Right cardiac atrium (tissue), 5 donors: ENCODE results near the gene KCNJ14. TPM values are rescaled to one million over a fixed set of nuclear protein-coding genes. Genes with fewer than 3 reads are reported as not detected.
"Not testable (repeated sequence)": the region's sequence is repeated elsewhere in the genome, so short reads cannot be mapped to it uniquely, and the experiment has no call there.

Experiments
- ATAC-seq, 2 donors: fragments of 200-7000 bp; cut with Tn5 transposase; one replicate each; pipeline versions ENCODE4 v1.8.0 to v1.9.1; 2020; ENCODE audit warnings: moderate library complexity in 2 of 2, mild to moderate bottlenecking in 1 of 2
- DNase-seq, 3 donors: peaks; one replicate each; pipeline ENCODE4 v3.0.0-alpha.2; 2020
- H3K27ac ChIP-seq: one replicate; pipeline ENCODE4 v1.5.1; 2013; ENCODE audit warnings: mild to moderate bottlenecking, low read length, control low read depth, moderate library complexity
- H3K27me3 ChIP-seq: one replicate; pipeline ENCODE4 v1.6.1; 2013; ENCODE audit not compliant: control insufficient read depth, insufficient read depth
- H3K4me1 ChIP-seq: one replicate; pipeline ENCODE4 v1.6.1; 2013; ENCODE audit warnings: low read length; ENCODE audit not compliant: control insufficient read depth, insufficient read depth
- H3K4me3 ChIP-seq: one replicate; pipeline ENCODE4 v1.5.1; 2013; ENCODE audit warnings: low read length, control low read depth
- H3K9me3 ChIP-seq: one replicate; pipeline ENCODE4 v1.6.1; 2013; ENCODE audit warnings: low read length; ENCODE audit not compliant: control insufficient read depth
- WGBS: extraction: QIAGEN DNeasy Blood & Tissue Kit; methylation state at CpG from one replicate; pipeline ENCODE4 v1.1.7; 2013; 5-methylcytosine and 5-hydroxymethylcytosine counted together
- intact Hi-C, 4 donors: fragments of 100-400 bp; cut with DNase I; formaldehyde crosslinking; loops; one replicate each; pipeline versions ENCODE4 v1.11.0 to v1.14.0; 2022 to 2023
- polyA plus RNA-seq: library from polyadenylated mRNA; stranded (reverse); fragments of 200-250 nt; gene quantifications from one replicate; pipeline ENCODE4 v1.2.3, GENCODE V29; 2013
- total RNA-seq, 4 donors: library from RNA; stranded (reverse); fragmentation: NEBNext Ultra II Directional; extraction: Animal tissue kit (Norgen Biotek cat#: 25700); gene quantifications; one replicate each; pipeline ENCODE4 v1.2.1, GENCODE V29; 2021
- donor health status: healthy with polysubstance abuse.
- donor health status: DM: no; HTN: yes; CAD: no.
- donor health status: DM: no; HTN: no; CAD: no.
- donor health status: DM: no; HTN: yes; CAD: no; lungs with severe emphysema.
- donor health status: DM: yes; HTN: yes; CAD: no.

Gene KCNJ14
- total and polyA plus RNA-seq, 5 donors, result 0.16 to 0.75 (median 0.21) TPM

GRCh38 chr19:48480558-48481500 is 25.5 kb downstream of the KCNJ14 start:
- Histone ChIP-seq H3K9me3 (no peaks in the 10 kb centered on the region), H3K27me3 (no peaks in the 10 kb centered on the region), H3K4me3 (peak overlapping the region; percentile 59), H3K4me1 (peaks cover 3% of the 10 kb centered on the region), H3K27ac (peak overlapping the region; percentile 90)
- WGBS, result 11% methylated on average over 52 of the region's 52 CpGs
- DNase-seq, result peak in 2 of 3 donors; percentile 84 to 88
- ATAC-seq, result peak; percentile 71 to 73
- intact Hi-C loops, result no loop called here

DNA sequence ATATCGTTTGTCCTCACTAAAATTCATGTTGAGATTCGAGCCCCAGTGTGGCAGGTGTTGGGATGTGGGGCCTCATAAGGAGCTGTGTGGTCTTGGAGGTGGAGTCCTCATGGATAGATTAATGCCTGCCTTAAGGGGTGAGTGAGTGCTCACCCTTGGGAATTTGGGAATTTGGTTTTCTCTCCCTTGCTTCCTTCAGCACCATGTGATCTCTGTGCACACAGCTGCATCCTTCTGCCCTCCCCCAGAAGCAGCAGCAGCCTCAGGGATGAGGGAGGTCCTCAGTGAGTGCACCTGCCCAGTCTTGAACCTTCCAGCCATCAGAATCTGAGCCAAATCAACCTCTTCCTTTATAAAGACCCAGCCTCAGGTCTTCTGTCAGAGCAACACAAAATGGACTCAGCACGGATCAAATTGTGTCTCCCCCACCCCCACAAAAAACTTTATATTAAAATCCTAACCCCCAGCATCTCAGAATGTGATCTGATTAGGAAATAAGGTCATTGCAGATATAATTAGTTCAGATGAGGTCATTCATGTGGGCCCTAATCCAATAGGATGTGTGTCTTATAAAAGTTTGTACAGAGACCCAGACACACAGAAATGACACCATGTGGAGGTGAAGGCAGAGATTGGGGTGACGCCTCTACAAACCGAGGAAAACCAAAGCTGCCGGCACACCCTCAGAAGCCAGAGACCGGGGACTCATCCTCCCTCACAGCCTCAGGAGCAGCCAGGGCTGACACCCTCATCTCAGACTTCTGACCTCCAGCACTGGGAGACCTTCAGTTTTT is 26.7 kb downstream of the KCNJ14 start:
- ATAC-seq, result no peak

GRCh38 chr19:48483301-48483700 is 27.9 kb downstream of the KCNJ14 start:
- Histone ChIP-seq H3K9me3 (no peaks in the 10 kb centered on the region), H3K27me3 (no peaks in the 10 kb centered on the region), H3K4me1 (peaks cover 3% of the 10 kb centered on the region), H3K4me3 (no peak overlapping the region), H3K27ac (no peak overlapping the region)
- DNase-seq (peak in 2 of 3 donors; percentile 49), ATAC-seq (no peak)
- 45% methylated on average over 3 of the region's 3 CpGs for WGBS
- intact Hi-C loops, result no loop called here

More for the DNA sequence above, 26.7 kb downstream of the KCNJ14 start:
- Histone ChIP-seq H3K27me3 (no peaks in the 10 kb centered on the region), H3K9me3 (no peaks in the 10 kb centered on the region), H3K4me3 (no peak overlapping the region), H3K4me1 (peaks cover 3% of the 10 kb centered on the region), H3K27ac (no peak overlapping the region)
- DNase-seq, result peak in 1 of 3 donors; percentile 16
- 54% methylated on average over 7 of the region's 7 CpGs for WGBS
- intact Hi-C loops, result no loop called here

DNA sequence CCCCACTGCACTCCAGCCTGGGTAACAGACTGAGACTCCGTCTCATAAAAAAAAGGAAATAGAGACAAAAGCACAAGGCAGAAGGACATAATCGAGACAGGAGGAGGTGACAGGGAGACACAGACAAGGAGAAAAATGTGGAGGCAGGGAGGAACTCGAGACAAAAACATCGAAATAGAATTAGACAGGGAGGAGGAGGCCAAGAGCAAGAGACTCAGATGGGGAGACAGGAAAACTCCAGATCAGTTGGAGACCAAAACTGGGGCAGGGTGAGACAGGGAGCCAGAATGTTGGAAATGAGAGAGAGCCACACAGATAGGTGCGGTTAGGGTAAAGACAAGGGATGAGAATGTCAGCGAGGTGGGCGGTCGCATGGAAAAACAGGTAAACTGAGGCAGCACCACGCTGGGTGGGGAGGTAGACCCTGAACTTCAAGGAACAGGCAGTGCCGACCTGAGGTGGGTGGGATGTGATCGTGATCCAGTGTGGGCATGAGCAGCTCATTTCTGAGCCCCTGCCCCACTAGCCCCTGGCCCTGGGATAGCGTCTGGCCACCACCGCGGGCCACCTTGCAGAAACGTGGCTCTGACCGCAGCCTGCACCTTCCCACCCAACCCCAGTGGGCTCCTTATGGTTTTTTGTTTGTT is 29.0 kb downstream of the KCNJ14 start:
- Histone ChIP-seq H3K27me3 (no peaks in the 10 kb centered on the region), H3K9me3 (no peaks in the 10 kb centered on the region), H3K4me3 (no peak overlapping the region), H3K27ac (no peak overlapping the region), H3K4me1 (peaks cover 3% of the 10 kb centered on the region)
- 78% methylated on average over 16 of the region's 16 CpGs for WGBS
- DNase-seq (peak in 1 of 3 donors; percentile 49), ATAC-seq (no peak)
- intact Hi-C loops, result no loop called here

DNA sequence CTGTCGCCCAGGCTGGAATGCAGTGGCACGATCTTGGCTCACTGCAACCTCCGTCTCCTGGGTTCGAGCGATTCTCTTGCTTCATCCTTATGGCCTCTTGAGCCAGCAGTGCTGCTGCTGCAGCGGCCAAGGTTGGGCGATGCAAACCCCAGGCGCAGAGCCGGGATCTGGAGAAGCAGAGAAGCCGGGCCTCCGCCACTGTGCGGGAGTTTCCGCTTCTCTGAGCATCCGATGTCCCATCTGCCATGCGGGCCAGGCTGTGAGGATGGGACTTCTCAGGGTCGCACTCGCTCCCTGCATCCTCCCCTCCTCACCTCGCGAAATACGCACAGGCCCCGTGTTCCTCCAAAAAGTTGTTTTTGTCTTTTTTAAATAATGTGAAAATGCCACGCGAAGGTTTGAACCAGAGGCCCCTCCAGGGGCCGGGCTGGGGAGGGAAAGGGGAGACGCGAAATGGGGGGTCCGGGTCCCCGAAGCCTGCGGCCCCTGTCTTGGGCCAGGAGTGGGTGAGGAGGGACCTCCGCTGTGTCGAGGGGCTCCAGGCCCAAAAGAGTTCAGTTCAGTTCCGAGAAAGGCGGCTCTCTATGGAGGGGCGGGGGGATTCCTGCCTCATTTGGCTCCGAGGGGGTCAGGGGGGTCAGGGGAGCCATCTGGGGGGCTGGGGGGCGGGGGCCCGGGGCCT is 29.7 kb downstream of the KCNJ14 start:
- peak in 1 of 3 donors; percentile 52 for DNase-seq
- 81% methylated on average over 37 of the region's 37 CpGs for WGBS

GRCh38 chr19:48486706-48487105 is 31.3 kb downstream of the KCNJ14 start:
- not testable (repeated sequence) for H3K4me1 ChIP-seq, H3K4me3 ChIP-seq, H3K9me3 ChIP-seq, H3K27ac ChIP-seq, H3K27me3 ChIP-seq, ATAC-seq
- intact Hi-C loops, result loop anchor here in 1 of 4 donors (5.0 kb wide), 1 partner anchor 101 kb away; no protein-coding TSS in a partner anchor
- peak in 1 of 3 donors; percentile 35 for DNase-seq
- 89% methylated on average over 10 of the region's 10 CpGs for WGBS

More for the DNA sequence above, 29.7 kb downstream of the KCNJ14 start:
- ATAC-seq, result no peak
- Histone ChIP-seq H3K4me1 (peaks cover 3% of the 10 kb centered on the region), H3K9me3 (no peaks in the 10 kb centered on the region), H3K4me3 (no peak overlapping the region), H3K27ac (no peak overlapping the region), H3K27me3 (no peaks in the 10 kb centered on the region)
- intact Hi-C loops, result loop anchor here in 1 of 4 donors (5.0 kb wide), 1 partner anchor 102 kb away; no protein-coding TSS in a partner anchor

DNA sequence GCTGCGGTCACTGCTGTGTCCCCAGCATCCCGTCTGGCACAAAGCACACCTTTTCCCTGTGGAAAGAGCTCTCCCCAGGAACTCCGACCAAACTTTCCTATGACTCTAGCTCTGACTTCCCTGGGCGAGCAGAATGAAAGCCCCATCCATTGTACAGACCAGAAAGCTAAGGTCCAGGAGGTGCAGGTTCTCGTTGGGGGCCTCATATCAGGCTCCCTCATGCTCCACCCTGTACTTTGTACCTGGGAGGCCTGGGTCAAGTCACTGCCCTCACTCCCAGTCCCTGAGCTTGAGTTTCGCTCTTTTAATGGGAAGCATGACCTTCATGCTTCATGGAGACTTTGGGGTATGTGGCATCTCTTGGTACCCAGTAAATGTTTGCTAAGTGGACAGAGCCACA is 32.2 kb downstream of the KCNJ14 start:
- intact Hi-C loops, result loop anchor here in 1 of 4 donors (5.0 kb wide), 1 partner anchor 100 kb away; no protein-coding TSS in a partner anchor
- H3K4me1 ChIP-seq, result no peaks in the 10 kb centered on the region
- H3K4me3 ChIP-seq, result no peak overlapping the region
- no peaks in the 10 kb centered on the region for H3K27me3 ChIP-seq
- H3K27ac ChIP-seq, result peak overlapping the region; percentile 6
- WGBS, result 79% methylated on average over 6 of the region's 6 CpGs
- ATAC-seq (no peak), DNase-seq (no peak)
- H3K9me3 ChIP-seq, result no peaks in the 10 kb centered on the region

DNA sequence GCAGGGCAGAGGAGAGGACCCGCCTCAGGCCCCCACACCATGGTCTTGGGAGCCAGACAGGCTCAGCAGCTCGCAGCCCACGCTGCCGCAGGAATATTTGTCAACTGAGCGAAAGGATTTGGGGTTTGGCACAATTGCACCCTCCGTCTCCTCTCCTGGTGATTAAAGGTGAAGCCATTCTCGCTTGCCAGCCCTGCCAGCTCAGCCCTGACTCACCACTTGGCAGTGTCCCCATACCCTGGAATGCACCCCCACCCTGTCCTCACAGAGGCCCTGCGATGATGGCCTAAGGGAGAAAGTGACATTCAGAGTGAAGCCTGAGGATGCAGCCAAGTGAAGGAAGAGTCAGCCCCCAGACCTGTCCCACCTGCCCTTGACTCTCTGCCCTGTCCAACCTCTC is 32.6 kb downstream of the KCNJ14 start:
- Histone ChIP-seq H3K27me3 (no peaks in the 10 kb centered on the region), H3K4me3 (no peak overlapping the region), H3K9me3 (no peaks in the 10 kb centered on the region), H3K27ac (peak overlapping the region; percentile 84), H3K4me1 (no peaks in the 10 kb centered on the region)
- DNase-seq (peak in 2 of 3 donors; percentile 79 to 80), ATAC-seq (peak; percentile 8 to 18)
- 58% methylated on average over 8 of the region's 8 CpGs for WGBS
- intact Hi-C loops, result loop anchor here in 1 of 4 donors (5.0 kb wide), 1 partner anchor 99 kb away; no protein-coding TSS in a partner anchor

- not testable (repeated sequence) for H3K9me3 ChIP-seq, DNase-seq, H3K27me3 ChIP-seq, H3K4me1 ChIP-seq, H3K4me3 ChIP-seq, ATAC-seq
- peak overlapping the region; percentile 84 for H3K27ac ChIP-seq
- 82% methylated on average over 7 of the region's 7 CpGs for WGBS
- intact Hi-C loops, result loop anchor here in 1 of 4 donors (5.0 kb wide), 1 partner anchor 99 kb away; no protein-coding TSS in a partner anchor
Measured at GRCh38 chr19:48488478-48488877, 33.1 kb downstream of the KCNJ14 start.
